Activated CD4-positive, alpha-beta T cell treated with anti-CD3 and anti-CD28 coated beads, Interleukin-2, amount 10 ng/mL, durations not matched to agents 7 days and 5 days (primary cell): Measurements from ENCODE around the gene RCBTB2. TPM values are rescaled to one million over a fixed set of nuclear protein-coding genes. Genes with fewer than 3 reads are reported as not detected.

ENCODE experiments used
- CTCF ChIA-PET: fragments of 350-600 bp; sonication (Branson Sonifier 250); formaldehyde crosslinking; loops from one replicate; lab custom pipeline; 2021; ENCODE audit warnings: antibody characterized with exemption; lab: Charles Lee
- POLR2A ChIA-PET: fragments of 350-600 bp; sonication (Branson Sonifier 250); formaldehyde crosslinking; loops from one replicate; lab custom pipeline; 2021; ENCODE audit warnings: antibody characterized with exemption; lab: Charles Lee
- DNase-seq: peaks from one replicate; pipeline ENCODE4 v3.0.0-alpha.2; 2020
- H3K27ac Mint-ChIP-seq: one replicate; pipeline ENCODE4 v1.8.0; 2021; ENCODE audit warnings: mild to moderate bottlenecking, moderate library complexity, mixed read lengths
- H3K27me3 Mint-ChIP-seq: one replicate; pipeline ENCODE4 v1.8.0; 2021; ENCODE audit warnings: mixed read lengths
- H3K36me3 Mint-ChIP-seq: one replicate; pipeline ENCODE4 v1.8.0; 2021; ENCODE audit warnings: low read depth, mixed read lengths
- H3K4me1 Mint-ChIP-seq: one replicate; pipeline ENCODE4 v1.8.0; 2021; ENCODE audit warnings: mixed read lengths
- H3K4me3 Mint-ChIP-seq: one replicate; pipeline ENCODE4 v1.8.0; 2021; ENCODE audit warnings: mild to moderate bottlenecking, moderate library complexity, mixed read lengths
- H3K9me3 Mint-ChIP-seq: one replicate; pipeline ENCODE4 v1.8.0; 2021; ENCODE audit warnings: mixed read lengths
- total RNA-seq, 2 experiments: library from RNA; stranded (reverse); gene quantifications; one replicate each; pipeline ENCODE4 v1.2.3, GENCODE V29; 2021

RCBTB2 gene
- total RNA-seq, 2 experiments from 2014 or later, result 22.5 to 24.5 TPM

DNA sequence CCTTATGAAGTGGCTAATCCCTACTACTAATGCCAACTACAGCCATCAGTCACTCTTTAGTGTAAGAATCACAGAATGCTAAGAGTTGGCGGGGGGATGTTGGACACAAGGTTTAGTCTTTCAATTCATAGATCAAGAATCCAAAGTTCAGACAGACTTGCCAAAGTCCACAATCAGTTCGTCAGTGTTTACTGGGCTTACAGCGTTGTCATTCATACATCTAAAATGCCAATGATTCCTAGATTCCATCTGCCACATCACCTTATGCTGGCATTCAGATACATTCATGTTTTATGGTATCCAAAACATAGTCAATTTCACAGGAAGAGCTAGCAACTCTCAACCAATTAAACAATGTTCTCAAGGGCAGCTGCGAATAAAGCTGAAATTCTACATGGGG, 18.1 kb downstream of the RCBTB2 start:
- ChIA-PET POLR2A (no interaction called here), CTCF (no interaction called here)
- H3K27ac Mint-ChIP-seq, result no peak overlapping the region
- peaks cover 18% of the 10 kb centered on the region for H3K4me1 Mint-ChIP-seq
- H3K36me3 Mint-ChIP-seq, result peaks cover 73% of the 10 kb centered on the region
- no peak overlapping the region for H3K4me3 Mint-ChIP-seq
- H3K9me3 Mint-ChIP-seq, result peaks cover 7% of the 10 kb centered on the region
- DNase-seq, result no peak
- H3K27me3 Mint-ChIP-seq, result no peaks in the 10 kb centered on the region

DNA sequence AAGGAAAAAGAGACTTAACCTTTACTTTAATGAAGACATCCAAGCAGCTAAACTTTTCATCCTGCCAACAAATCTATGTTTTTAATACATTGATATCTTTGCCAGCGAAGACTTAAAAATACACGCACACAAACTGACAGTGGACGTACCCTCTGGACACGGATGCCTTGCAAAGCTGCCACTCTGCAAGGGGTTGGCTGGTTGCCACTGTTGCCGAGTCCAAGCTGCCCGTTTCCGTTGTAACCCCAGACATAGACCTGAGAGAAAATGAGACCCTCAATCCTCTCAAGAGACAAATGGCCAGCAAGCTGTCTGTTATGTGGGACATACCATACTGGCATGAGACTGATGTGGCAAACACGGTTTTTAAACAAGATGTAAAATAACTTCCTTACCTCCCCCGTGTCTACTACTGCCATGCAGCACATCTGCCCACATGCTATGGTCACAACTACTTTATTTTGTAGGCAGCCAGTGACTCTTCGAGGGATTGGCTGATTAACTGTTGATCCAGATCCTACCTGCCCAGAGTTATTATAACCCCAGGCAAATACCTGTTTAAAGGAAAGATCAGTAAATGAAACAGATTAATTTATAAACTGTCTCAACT, 21.2 kb downstream of the RCBTB2 start:
- H3K9me3 Mint-ChIP-seq, result peaks cover 14% of the 10 kb centered on the region
- POLR2A ChIA-PET, result no interaction called here
- H3K36me3 Mint-ChIP-seq, result peaks cover 77% of the 10 kb centered on the region
- no peak overlapping the region for H3K27ac Mint-ChIP-seq
- H3K27me3 Mint-ChIP-seq, result no peaks in the 10 kb centered on the region
- no peak overlapping the region for H3K4me3 Mint-ChIP-seq
- CTCF ChIA-PET, result interaction anchor here (1.5 kb wide), 1 partner anchor 10 kb away, joined by 3 read pairs; no protein-coding TSS in a partner anchor
- no peak for DNase-seq
- peaks cover 39% of the 10 kb centered on the region for H3K4me1 Mint-ChIP-seq

DNA sequence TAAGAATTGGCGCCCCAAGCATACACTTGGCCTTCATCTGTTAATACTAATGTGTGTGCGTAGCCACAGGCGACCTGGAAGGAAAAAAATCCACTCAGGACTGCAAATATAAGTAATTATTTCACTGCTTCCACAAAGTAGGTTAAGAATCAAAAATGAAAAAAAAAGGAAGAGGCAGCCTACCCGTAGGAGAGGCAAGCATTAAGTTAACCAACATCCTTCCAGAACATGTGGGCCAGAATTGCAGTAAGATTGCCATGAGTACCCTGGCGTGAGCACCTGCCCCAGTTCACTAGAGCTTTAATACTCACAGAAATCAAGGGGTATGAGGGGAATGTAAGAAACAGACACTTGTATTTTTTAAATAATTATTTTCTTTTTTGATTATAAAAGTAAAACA, 22.2 kb downstream of the RCBTB2 start:
- H3K4me3 Mint-ChIP-seq, result no peak overlapping the region
- H3K36me3 Mint-ChIP-seq, result peaks cover 79% of the 10 kb centered on the region
- H3K27ac Mint-ChIP-seq, result no peak overlapping the region
- CTCF ChIA-PET, result interaction anchor here (0.6 kb wide), 1 partner anchor 1833 kb away, joined by 3 read pairs; no protein-coding TSS in a partner anchor
- no peaks in the 10 kb centered on the region for H3K27me3 Mint-ChIP-seq
- POLR2A ChIA-PET, result no interaction called here
- no peak for DNase-seq
- peaks cover 48% of the 10 kb centered on the region for H3K4me1 Mint-ChIP-seq
- H3K9me3 Mint-ChIP-seq, result peaks cover 13% of the 10 kb centered on the region

DNA sequence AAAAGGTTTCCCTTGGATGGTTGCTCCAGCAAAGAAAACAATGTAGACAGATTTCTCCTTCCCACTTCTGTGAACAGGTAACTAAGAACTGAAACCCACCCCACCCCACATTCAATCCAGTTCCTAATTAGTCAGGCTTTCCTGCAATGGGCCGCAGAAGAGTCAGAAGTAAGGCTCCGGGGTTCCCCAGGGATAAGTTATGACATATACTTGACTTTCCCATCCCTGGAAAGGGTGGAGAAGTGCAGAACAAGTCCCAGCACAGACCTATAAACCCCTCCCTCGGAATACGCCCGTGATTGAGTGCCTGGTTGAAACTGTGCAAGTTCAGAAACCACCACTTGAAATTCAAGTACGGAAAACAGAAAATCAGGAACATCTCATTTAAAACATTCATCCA, 24.9 kb downstream of the RCBTB2 start:
- no peak for DNase-seq
- H3K9me3 Mint-ChIP-seq, result peaks cover 21% of the 10 kb centered on the region
- CTCF ChIA-PET, result interaction anchor here (0.9 to 1.4 kb wide), 4 partner anchors 8 to 27 kb away, joined by 3 to 4 read pairs (median 3); no protein-coding TSS in a partner anchor
- H3K4me1 Mint-ChIP-seq, result peaks cover 73% of the 10 kb centered on the region
- POLR2A ChIA-PET, result no interaction called here
- H3K27me3 Mint-ChIP-seq, result no peaks in the 10 kb centered on the region
- no peak overlapping the region for H3K27ac Mint-ChIP-seq
- peaks cover 83% of the 10 kb centered on the region for H3K36me3 Mint-ChIP-seq
- no peak overlapping the region for H3K4me3 Mint-ChIP-seq

DNA sequence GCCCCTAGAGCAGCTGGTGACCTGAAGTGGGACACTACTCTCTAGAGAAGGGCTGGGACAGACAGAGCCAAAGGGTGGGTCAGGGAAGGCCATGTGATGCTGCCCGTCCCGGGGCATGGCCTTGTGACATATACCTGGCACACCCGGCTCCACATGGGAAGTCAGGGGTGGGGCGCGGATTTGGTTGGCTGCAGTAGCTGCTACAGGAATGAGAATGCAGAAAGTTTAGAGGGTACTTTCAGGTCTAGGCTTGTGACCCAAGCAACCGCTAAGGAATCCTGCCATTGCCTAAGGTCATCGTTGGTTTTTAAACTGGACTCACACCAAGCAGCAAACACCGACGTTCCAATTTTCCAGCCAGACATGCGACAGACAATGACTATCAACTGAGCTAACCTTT, 25.9 kb downstream of the RCBTB2 start:
- ChIA-PET CTCF (interaction anchor here (0.8 to 1.1 kb wide), 4 partner anchors 9 to 469 kb away, joined by 3 to 4 read pairs (median 3); no protein-coding TSS in a partner anchor), POLR2A (no interaction called here)
- H3K4me1 Mint-ChIP-seq, result peaks cover 80% of the 10 kb centered on the region
- peak overlapping the region; percentile 98 for H3K27ac Mint-ChIP-seq
- no peaks in the 10 kb centered on the region for H3K27me3 Mint-ChIP-seq
- peaks cover 83% of the 10 kb centered on the region for H3K36me3 Mint-ChIP-seq
- peaks cover 28% of the 10 kb centered on the region for H3K9me3 Mint-ChIP-seq
- no peak overlapping the region for H3K4me3 Mint-ChIP-seq
- DNase-seq, result no peak

DNA sequence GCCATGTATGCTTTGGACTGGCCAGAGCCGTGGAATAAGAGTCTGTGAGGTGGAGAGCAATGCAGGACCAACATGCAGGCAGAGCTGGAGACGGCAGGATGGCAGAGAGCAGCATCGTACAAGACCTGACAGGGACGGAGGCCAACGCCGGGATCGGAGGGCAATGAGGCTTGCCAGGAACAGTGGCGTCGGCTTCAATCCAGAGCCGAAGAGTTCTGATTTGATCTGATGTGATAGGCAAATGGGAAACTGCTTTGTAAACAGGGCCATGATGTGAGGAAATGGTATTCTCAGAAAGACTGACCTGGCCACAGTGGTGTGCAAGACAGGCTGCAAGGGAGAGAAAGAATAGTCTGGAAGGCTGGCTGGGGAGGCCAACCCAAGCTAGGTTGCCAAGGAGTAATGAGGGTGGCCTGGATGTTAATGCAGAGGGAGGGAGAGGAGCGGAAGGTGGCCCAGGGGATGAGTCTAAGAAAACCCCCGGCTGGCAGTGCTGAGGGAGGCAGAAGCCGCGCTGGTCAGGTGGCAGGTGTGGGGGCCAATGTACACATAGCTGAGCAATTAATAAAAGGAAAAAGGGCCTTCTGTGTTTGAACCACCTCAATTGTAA, 26.7 kb downstream of the RCBTB2 start:
- H3K9me3 Mint-ChIP-seq, result peaks cover 28% of the 10 kb centered on the region
- POLR2A ChIA-PET, result interaction anchor here (0.7 to 1.6 kb wide), 2 partner anchors 14 to 26 kb away, joined by 8 to 13 read pairs; partner anchors contain the start of gene RCBTB2
- CTCF ChIA-PET, result interaction anchor here (0.8 to 1.7 kb wide), 4 partner anchors 9 to 468 kb away, joined by 3 to 5 read pairs (median 3); no protein-coding TSS in a partner anchor
- no peak for DNase-seq
- peaks cover 85% of the 10 kb centered on the region for H3K4me1 Mint-ChIP-seq
- no peaks in the 10 kb centered on the region for H3K27me3 Mint-ChIP-seq
- H3K36me3 Mint-ChIP-seq, result peaks cover 84% of the 10 kb centered on the region
- peak overlapping the region; percentile 63 for H3K4me3 Mint-ChIP-seq
- H3K27ac Mint-ChIP-seq, result peak overlapping the region; percentile 98

DNA sequence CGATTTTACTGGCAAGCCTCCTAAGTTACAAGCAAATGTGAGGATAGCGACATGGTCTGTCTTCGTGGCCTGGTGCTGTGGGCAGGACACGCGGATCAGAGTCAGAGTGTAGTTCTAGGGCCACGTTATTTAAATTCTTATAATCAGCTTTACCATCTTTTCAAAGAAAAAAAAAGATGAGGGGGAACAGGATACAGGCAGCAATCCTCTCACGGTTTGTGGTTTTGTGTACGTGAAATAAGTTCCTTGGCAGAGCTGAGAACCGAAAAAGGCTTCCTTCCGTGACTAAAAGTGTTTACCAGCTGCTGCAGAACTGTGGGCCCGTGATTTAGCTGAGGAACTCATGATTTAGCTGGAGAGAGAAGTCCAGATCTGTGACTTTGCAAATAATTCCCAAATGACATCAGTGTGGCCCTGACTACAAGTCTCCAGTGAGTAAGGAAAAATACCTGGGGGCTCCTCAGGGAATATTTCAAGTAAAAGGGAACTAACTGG, 27.2 kb downstream of the RCBTB2 start:
- CTCF ChIA-PET, result interaction anchor here (0.9 to 1.7 kb wide), 4 partner anchors 8 to 468 kb away, joined by 3 to 5 read pairs (median 4); no protein-coding TSS in a partner anchor
- Mint-ChIP-seq H3K36me3 (peaks cover 87% of the 10 kb centered on the region), H3K9me3 (peaks cover 28% of the 10 kb centered on the region), H3K27ac (peak overlapping the region; percentile 98), H3K27me3 (no peaks in the 10 kb centered on the region), H3K4me1 (peaks cover 89% of the 10 kb centered on the region), H3K4me3 (peak overlapping the region; percentile 63)
- peak; percentile 82 for DNase-seq
- POLR2A ChIA-PET, result interaction anchor here (0.7 to 1.6 kb wide), 2 partner anchors 13 to 27 kb away, joined by 8 to 13 read pairs; partner anchors contain the start of gene RCBTB2

DNA sequence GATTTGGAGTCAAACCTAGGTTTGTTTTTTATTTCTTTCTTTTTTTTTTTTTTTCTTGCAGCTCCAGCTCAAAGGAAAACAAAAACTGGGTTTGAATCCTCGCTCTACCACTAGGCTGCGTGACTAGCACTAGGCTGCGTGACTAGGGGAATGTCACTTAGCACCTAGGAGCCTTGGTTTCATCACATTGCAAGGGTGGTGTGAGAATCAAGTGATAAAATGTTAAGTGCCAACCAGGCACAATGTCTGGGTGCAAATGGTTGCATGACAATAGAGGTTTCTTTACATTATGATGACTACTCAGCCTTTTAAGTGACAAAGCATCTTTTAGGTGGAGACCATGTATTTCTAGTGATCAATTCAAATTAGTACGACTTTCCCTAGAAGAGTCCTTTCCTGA, 27.9 kb downstream of the RCBTB2 start:
- Mint-ChIP-seq H3K9me3 (peaks cover 28% of the 10 kb centered on the region), H3K27ac (peak overlapping the region; percentile 98), H3K36me3 (peaks cover 87% of the 10 kb centered on the region), H3K4me1 (peaks cover 87% of the 10 kb centered on the region), H3K27me3 (no peaks in the 10 kb centered on the region), H3K4me3 (peak overlapping the region; percentile 3)
- DNase-seq, result peak; percentile 48
- ChIA-PET CTCF (interaction anchor here (0.6 to 1.7 kb wide), 9 partner anchors 8 to 1512 kb away, joined by 3 to 5 read pairs (median 4); no protein-coding TSS in a partner anchor), POLR2A (interaction anchor here (1.6 kb wide), 1 partner anchor 27 kb away, joined by 8 read pairs; the partner anchor contains the start of gene RCBTB2)

DNA sequence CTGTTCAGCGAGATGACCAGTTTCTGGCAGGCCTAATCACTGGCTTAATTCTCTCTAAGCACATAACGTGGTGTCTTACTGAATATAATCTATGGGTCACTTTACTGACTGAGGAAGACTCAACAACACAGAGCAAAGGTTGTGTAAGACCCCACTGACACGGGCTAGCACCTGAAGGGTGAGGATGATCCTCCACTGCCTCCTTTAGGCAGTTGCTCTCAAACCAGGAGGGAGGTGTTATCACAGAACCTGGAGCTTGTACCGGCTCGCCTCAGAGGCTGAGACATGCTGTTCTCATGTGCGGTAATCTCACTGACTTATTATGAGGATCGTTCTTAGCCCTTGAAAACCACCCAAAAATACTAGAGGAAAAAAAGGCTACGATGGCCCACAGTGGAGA, 28.3 kb downstream of the RCBTB2 start:
- H3K36me3 Mint-ChIP-seq, result peaks cover 87% of the 10 kb centered on the region
- H3K27me3 Mint-ChIP-seq, result no peaks in the 10 kb centered on the region
- H3K4me3 Mint-ChIP-seq, result no peak overlapping the region
- CTCF ChIA-PET, result interaction anchor here (0.6 to 1.7 kb wide), 8 partner anchors 17 to 1513 kb away, joined by 3 to 5 read pairs (median 4); no protein-coding TSS in a partner anchor
- DNase-seq, result no peak
- POLR2A ChIA-PET, result interaction anchor here (1.6 kb wide), 1 partner anchor 28 kb away, joined by 8 read pairs; the partner anchor contains the start of gene RCBTB2
- H3K4me1 Mint-ChIP-seq, result peaks cover 87% of the 10 kb centered on the region
- H3K27ac Mint-ChIP-seq, result peak overlapping the region; percentile 98
- H3K9me3 Mint-ChIP-seq, result peaks cover 28% of the 10 kb centered on the region

DNA sequence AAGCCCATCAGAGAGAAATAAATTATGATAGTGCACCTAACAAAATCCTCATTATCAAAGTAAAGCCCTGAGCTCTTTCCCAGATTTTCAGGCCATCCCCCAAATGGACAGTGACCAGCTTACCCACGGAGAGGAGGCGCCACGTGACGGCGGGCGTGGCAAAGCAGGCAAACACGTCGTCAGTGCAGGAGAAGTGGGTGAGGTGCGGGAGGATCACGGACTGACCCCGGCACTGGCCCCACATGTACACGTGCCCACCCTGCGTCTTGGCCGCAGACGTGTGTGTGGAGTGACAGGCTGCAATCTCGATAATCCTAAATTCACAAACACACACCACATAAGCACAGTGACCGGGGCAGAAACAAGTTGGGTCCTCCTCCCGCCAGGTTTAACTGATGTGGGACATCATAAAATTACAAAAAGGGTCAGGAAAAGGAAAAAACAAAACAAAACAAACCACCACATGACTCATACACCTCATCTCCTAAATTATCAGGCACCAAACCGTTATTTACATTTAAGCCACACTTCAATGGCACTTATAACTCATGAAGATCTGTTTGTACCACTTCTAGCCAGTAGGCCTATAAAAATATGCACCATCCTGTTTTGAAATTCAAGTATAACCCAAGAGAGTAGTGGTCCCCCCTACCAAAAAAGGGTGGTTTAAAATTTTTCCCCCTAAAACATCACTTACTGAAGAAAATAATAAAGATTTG, 30.1 kb downstream of the RCBTB2 start:
- DNase-seq, result no peak
- ChIA-PET CTCF (interaction anchor here (0.7 to 1.0 kb wide), 2 partner anchors 9 to 478 kb away, joined by 3 read pairs; no protein-coding TSS in a partner anchor), POLR2A (no interaction called here)
- H3K9me3 Mint-ChIP-seq, result peaks cover 24% of the 10 kb centered on the region
- H3K4me3 Mint-ChIP-seq, result no peak overlapping the region
- no peaks in the 10 kb centered on the region for H3K27me3 Mint-ChIP-seq
- H3K27ac Mint-ChIP-seq, result peak overlapping the region; percentile 64
- peaks cover 92% of the 10 kb centered on the region for H3K4me1 Mint-ChIP-seq
- H3K36me3 Mint-ChIP-seq, result peaks cover 88% of the 10 kb centered on the region

DNA sequence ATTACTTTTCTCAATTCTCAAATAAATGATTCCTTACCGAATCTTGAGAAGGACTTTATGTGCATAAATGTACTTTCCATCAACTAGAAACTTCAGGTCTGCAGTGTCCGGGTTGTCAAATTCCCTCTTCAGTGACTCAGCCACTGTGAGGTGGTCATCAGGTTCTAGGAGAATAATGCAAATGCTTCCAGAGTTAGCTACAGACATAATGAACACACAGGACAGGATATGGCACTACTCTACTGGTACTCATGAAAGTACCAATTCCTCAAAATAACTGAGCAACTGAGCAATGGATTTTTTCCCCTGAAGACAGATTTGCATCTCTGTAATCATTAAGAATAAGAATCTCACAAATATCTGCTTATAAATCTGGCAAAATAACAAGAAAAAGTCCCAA, 31.2 kb downstream of the RCBTB2 start:
- Mint-ChIP-seq H3K4me3 (no peak overlapping the region), H3K4me1 (peaks cover 93% of the 10 kb centered on the region)
- CTCF ChIA-PET, result interaction anchor here (0.9 kb wide), 1 partner anchor 61 kb away, joined by 3 read pairs; no protein-coding TSS in a partner anchor

DNA sequence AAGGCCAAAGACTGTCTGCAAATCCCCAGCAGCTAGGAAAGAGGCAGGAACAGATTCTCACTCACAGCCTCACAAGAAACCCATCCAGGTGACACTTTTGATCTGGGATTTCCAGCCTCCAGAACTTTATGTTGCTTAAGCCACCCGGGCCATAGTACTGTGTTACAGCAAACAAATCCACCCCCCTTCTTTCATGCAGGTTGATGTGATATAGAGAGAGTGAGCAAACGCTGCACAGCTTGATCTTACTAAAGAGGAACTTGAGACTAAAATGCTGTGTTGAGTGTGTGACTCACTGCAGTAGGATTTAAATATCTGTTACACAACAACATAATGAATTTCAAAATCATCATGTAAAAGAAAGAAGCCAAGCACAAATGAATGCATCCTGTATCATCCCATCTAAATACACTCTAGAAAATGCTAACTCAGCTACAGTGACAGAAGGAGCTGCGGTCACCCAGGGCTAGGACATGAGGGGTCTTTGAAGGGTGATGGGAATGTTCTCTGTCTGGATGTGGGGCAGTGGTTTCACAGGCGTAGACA, 32.2 kb downstream of the RCBTB2 start:
- DNase-seq, result no peak
- H3K27ac Mint-ChIP-seq, result no peak overlapping the region
- H3K9me3 Mint-ChIP-seq, result peaks cover 16% of the 10 kb centered on the region
- H3K4me1 Mint-ChIP-seq, result peaks cover 91% of the 10 kb centered on the region
- no peaks in the 10 kb centered on the region for H3K27me3 Mint-ChIP-seq
- ChIA-PET CTCF (interaction anchor here (0.9 kb wide), 1 partner anchor 62 kb away, joined by 3 read pairs; no protein-coding TSS in a partner anchor), POLR2A (no interaction called here)
- no peak overlapping the region for H3K4me3 Mint-ChIP-seq
- peaks cover 76% of the 10 kb centered on the region for H3K36me3 Mint-ChIP-seq

More for the DNA sequence above, 31.2 kb downstream of the RCBTB2 start:
- no peak for DNase-seq
- H3K27ac Mint-ChIP-seq, result no peak overlapping the region
- H3K9me3 Mint-ChIP-seq, result peaks cover 18% of the 10 kb centered on the region
- H3K36me3 Mint-ChIP-seq, result peaks cover 82% of the 10 kb centered on the region
- POLR2A ChIA-PET, result no interaction called here
- H3K27me3 Mint-ChIP-seq, result no peaks in the 10 kb centered on the region
